ENCODE results near the gene MYBPH.

DNA sequence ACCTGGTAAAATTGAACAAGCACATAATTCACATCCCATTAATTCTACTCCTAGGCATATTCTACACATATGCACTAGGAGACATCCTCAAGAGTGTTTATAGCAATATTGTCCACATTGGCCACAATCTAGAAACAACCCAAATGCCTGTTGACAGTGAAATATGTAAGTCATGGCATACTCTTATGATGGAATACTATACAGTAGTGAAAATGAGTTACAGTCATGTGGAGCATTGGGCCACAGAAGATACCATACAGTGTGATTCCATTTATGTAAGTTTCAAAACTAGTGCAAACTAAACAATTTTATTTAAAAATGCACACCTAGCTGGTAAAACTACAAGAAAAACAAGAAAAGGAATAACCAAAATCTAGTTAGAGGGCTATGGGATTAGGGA is 34.7 kb upstream of the MYBPH start:
- TF ChIP-seq, protein P1, sequence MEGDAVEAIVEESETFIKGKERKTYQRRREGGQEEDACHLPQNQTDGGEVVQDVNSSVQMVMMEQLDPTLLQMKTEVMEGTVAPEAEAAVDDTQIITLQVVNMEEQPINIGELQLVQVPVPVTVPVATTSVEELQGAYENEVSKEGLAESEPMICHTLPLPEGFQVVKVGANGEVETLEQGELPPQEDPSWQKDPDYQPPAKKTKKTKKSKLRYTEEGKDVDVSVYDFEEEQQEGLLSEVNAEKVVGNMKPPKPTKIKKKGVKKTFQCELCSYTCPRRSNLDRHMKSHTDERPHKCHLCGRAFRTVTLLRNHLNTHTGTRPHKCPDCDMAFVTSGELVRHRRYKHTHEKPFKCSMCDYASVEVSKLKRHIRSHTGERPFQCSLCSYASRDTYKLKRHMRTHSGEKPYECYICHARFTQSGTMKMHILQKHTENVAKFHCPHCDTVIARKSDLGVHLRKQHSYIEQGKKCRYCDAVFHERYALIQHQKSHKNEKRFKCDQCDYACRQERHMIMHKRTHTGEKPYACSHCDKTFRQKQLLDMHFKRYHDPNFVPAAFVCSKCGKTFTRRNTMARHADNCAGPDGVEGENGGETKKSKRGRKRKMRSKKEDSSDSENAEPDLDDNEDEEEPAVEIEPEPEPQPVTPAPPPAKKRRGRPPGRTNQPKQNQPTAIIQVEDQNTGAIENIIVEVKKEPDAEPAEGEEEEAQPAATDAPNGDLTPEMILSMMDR (IDR thresholded peaks at IDR 0.05) = no peak
- no peak for TF ChIP-seq POLR2A (IDR thresholded peaks at IDR 0.05)
